ENCODE results near the gene SURF2. TPM values are rescaled to one million over a fixed set of nuclear protein-coding genes. Genes with fewer than 3 reads are reported as not detected.

Gene SURF2
- total RNA-seq, 4 donors from 2014 or later: 8.4 to 25.5 (median 13.4) TPM

- TF ChIP-seq, protein P1, sequence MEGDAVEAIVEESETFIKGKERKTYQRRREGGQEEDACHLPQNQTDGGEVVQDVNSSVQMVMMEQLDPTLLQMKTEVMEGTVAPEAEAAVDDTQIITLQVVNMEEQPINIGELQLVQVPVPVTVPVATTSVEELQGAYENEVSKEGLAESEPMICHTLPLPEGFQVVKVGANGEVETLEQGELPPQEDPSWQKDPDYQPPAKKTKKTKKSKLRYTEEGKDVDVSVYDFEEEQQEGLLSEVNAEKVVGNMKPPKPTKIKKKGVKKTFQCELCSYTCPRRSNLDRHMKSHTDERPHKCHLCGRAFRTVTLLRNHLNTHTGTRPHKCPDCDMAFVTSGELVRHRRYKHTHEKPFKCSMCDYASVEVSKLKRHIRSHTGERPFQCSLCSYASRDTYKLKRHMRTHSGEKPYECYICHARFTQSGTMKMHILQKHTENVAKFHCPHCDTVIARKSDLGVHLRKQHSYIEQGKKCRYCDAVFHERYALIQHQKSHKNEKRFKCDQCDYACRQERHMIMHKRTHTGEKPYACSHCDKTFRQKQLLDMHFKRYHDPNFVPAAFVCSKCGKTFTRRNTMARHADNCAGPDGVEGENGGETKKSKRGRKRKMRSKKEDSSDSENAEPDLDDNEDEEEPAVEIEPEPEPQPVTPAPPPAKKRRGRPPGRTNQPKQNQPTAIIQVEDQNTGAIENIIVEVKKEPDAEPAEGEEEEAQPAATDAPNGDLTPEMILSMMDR (IDR thresholded peaks at IDR 0.05): no peak
- no peak for ATAC-seq (ENCODE audit: low FRiP score)
- no peak for DNase-seq (ENCODE audit: low spot score)
Measured at GRCh38 chr9:133349965-133350616, 6.3 kb upstream of the SURF2 start.

GRCh38 chr9:133351526-133351907 is 4.8 kb upstream of the SURF2 start:
- ATAC-seq (ENCODE audit: low FRiP score): no peak
- TF ChIP-seq, protein P1 (IDR thresholded peaks at IDR 0.05): no peak

GRCh38 chr9:133351908-133352634 is 4.3 kb upstream of the SURF2 start:
- TF ChIP-seq, protein P1 (IDR thresholded peaks at IDR 0.05): no peak
- DNase-seq (ENCODE audit: low spot score) (no peak), ATAC-seq (ENCODE audit: low FRiP score) (no peak)

More at GRCh38 chr9:133351526-133351907, 4.8 kb upstream of the SURF2 start:
- no peak for DNase-seq (ENCODE audit: low spot score)

DNA sequence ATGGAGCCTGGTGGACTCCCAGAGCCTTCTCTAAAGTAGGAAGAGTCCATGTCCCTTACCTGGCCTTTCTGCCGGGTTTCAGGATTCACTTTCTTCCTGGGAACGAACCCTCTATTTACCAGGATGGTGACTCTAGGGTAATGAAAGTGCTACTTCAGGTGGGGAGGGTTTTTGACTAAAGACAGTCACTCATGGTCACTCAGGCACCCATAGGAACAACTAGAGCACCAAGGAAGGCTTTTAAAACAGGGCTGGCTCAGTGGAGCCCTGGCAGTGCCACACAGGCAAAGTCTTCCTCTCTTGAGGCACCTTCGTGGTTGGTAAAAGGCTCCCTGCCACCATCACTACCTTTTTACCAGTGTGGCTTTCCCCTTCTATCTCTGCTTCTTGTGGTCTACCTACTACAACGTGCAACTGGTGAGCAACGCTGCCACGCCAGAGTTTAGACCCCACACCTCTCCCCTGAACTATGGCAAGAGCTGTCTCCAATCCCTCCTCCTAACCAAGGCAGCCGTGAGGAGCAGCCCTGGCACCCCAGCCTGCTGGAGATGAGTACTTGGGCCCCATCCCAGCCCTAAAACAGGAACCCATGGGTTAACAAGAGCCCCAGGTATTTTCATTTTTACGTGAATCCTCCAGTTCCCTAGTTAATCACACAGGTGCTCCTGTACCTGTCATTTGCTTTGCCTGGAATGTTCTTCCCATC is 3.6 kb upstream of the SURF2 start:
- DNase-seq (ENCODE audit: low spot score): no peak
- TF ChIP-seq, protein P1 (IDR thresholded peaks at IDR 0.05): no peak
- ATAC-seq (ENCODE audit: low FRiP score): no peak

GRCh38 chr9:133353548-133353947 is 2.8 kb upstream of the SURF2 start:
- TF ChIP-seq, protein P1 (IDR thresholded peaks at IDR 0.05): no peak
- DNase-seq (ENCODE audit: low spot score): no peak

GRCh38 chr9:133354766-133355165 is 1.6 kb upstream of the SURF2 start:
- TF ChIP-seq, protein P1 (IDR thresholded peaks at IDR 0.05): no peak
- ATAC-seq (ENCODE audit: low FRiP score) (no peak), DNase-seq (ENCODE audit: low spot score) (no peak)

More at GRCh38 chr9:133353548-133353947, 2.8 kb upstream of the SURF2 start:
- ATAC-seq (ENCODE audit: low FRiP score): no peak
